ENCODE data around the gene PPP4R3B.
"Not testable (repeated sequence)": the region's sequence is repeated elsewhere in the genome, so short reads cannot be mapped to it uniquely, and the experiment has no call there.

PPP4R3B gene

GRCh38 chr2:55595536-55595935 lies 21.9 kb downstream of the PPP4R3B start:
- no peak for DNase-seq

- DNase-seq = no peak
These were observed 25.3 kb downstream of the PPP4R3B start for GRCh38 chr2:55592130-55592529.

GRCh38 chr2:55590810-55591440 lies 26.5 kb downstream of the PPP4R3B start:
- DNase-seq = no peak

GRCh38 chr2:55585451-55586080 lies 31.9 kb downstream of the PPP4R3B start:
- no peak for DNase-seq

- no peak for DNase-seq
These were observed 35.4 kb downstream of the PPP4R3B start for GRCh38 chr2:55581874-55582547.

GRCh38 chr2:55581435-55581834 lies 36.0 kb downstream of the PPP4R3B start:
- no peak for DNase-seq

- not testable (repeated sequence) for DNase-seq
These were observed 48.4 kb downstream of the PPP4R3B start for GRCh38 chr2:55569002-55569401.

GRCh38 chr2:55567298-55567697 lies 50.1 kb downstream of the PPP4R3B start:
- DNase-seq = no peak

- DNase-seq = no peak
These were observed 51.8 kb downstream of the PPP4R3B start for GRCh38 chr2:55565613-55566012.

- DNase-seq = no peak
These were observed 56.6 kb downstream of the PPP4R3B start for GRCh38 chr2:55560855-55561254.

- no peak for DNase-seq
These were observed 60.6 kb downstream of the PPP4R3B start for GRCh38 chr2:55556809-55557208.

- no peak for DNase-seq
These were observed 61.4 kb downstream of the PPP4R3B start for GRCh38 chr2:55555977-55556376.

GRCh38 chr2:55553321-55553720 lies 64.1 kb downstream of the PPP4R3B start:
- no peak for DNase-seq

GRCh38 chr2:55550368-55551102 lies 66.9 kb downstream of the PPP4R3B start:
- no peak for DNase-seq

- not testable (repeated sequence) for DNase-seq
These were observed 69.7 kb downstream of the PPP4R3B start for GRCh38 chr2:55547679-55548078.

- no peak for DNase-seq
These were observed 70.4 kb downstream of the PPP4R3B start for GRCh38 chr2:55547001-55547400.

GRCh38 chr2:55530539-55531081 lies 86.8 kb downstream of the PPP4R3B start:
- DNase-seq = no peak

GRCh38 chr2:55526174-55526573 lies 91.2 kb downstream of the PPP4R3B start:
- no peak for DNase-seq

GRCh38 chr2:55524884-55525437 lies 92.5 kb downstream of the PPP4R3B start:
- DNase-seq = no peak

- DNase-seq = peak; percentile 23
These were observed 97.2 kb downstream of the PPP4R3B start for GRCh38 chr2:55519938-55520885.

GRCh38 chr2:55518841-55519165 lies 98.6 kb downstream of the PPP4R3B start:
- no peak for DNase-seq
